GM21786 (cell line): ENCODE data around the gene SLC1A7.

ENCODE experiments used
- ATAC-seq: cut with Tn5 transposase; IDR thresholded peaks from one replicate; pipeline ENCODE4 v1.9.1; 2021; ENCODE audit not compliant: unreplicated experiment

The SLC1A7 gene

DNA sequence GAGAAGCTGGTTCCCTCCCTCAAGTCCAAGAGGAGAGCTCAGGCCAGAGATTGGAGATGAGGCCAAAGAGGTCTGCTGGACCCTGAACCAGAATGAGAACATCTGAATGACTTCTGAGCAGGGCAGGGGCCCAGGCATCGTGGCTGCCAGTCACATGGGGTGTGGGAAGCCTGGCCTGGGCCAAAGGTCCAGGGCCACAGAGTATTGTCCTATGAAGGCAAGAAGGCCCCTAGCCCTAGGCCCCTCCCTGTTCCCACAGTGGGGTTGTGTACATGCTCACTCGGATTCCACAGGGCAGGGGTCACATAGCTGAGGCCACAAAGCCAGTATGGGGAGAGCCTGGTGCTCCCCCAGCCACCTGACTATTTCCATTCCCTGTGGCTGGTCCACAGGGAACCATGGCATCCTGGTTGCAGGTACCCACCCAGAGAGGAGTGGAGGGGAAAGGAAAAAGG lies 18.5 kb upstream of the SLC1A7 start:
- ATAC-seq, result no peak

DNA sequence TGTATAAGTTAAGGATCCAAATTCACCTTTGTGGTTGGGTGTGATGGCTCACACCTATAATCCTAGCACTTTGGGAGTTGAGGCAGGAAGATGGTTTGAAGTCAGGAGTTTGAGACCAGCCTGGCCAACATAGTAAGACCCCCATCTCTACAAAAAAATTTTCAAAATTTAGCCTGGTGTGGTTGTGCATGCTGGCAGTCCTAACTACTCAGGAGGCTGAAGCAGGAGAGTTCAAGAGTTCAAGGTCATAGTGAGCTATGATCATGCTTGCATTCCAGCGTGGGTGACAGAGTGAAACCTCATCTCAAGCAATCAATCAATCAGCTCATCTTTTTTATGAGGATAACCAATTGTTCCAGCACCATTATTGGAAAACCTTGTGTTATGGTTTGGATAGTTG lies 16.5 kb upstream of the SLC1A7 start:
- ATAC-seq, result no peak

GRCh38 chr1:53156783-53157182 lies 14.3 kb upstream of the SLC1A7 start:
- no peak for ATAC-seq

DNA sequence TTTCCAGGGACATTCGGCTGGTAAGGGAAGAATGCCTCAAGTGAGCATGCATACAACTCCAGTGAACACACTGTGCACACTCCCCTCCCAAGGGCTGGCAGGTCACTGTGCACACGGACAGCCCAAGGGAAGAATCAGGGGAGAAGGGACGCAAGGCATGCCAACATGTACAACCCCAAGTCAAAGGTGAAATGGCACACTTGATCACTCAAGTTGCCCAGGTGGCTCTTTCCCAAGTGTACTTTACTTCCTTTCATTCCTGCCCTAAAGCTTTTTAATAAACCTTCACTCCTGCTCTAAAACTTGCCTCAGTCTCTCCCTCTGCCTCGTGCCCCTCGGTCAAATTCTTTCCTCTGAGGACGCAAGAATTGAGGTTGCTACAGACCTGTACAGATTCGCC lies 13.5 kb upstream of the SLC1A7 start:
- no peak for ATAC-seq

DNA sequence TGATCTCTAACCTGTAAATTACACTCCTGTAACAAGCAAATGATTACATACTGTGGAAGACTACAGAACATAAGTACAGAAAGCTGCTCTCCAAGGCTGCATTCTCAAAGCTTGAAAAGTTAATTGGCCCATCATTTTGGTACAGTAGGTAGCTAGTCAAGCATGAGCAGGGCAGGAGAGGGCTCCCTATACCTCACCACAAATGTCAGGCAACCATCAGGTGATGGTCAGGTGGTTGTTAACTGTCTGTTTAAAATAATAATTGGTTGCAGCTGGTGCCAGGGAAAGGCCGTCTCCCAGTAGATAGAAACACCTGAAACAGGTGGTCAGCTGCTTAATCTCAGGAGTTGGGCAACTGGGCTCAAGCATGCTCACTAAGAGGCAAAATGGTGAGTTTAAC lies 13.1 kb upstream of the SLC1A7 start:
- ATAC-seq, result no peak

DNA sequence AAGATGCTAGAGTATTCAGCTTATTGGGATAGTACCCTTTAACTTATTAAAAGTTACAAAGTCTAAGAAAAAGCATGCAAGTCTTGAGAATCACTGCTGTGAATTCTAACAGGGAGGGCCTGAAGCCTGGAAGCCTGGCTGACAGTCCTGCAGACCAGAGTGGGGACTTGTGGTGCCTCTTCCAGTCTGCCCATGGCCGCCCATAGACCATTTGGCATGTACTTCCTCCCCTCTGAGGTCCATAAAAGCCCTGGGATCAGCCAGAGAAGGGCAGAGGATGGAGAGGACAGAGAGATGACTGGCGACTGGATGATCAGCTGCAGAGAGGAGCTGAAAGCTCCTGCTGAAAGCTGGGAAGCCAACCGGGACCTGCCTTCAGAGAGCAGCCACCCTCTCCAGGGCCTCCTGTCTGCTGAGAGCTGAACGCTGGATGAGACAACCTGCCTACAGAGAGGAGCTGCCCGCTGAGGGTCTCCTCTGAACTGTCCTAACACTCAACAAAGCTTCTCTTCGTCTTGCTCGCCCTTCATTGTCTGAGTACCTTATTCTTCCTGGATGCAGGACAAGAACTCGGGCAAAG lies 12.5 kb upstream of the SLC1A7 start:
- no peak for ATAC-seq

DNA sequence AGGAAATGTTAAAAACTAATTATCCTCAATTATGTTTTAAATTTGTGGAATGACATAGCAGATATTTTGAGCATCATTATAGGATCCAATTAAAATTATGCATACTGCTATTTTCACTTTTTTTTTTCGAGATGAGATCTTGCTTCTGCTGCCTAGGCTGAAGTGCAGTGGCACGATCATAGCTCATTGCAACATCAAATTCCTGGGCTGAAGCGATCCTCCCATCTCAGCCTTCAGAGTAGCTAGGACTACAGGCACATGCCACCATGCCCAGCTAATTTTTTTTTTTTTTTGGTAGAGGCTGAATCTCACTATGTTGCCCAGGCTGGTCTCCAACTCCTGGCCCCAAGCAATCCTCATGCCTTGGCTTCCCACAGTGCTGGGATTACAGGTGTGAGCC lies 11.3 kb upstream of the SLC1A7 start:
- no peak for ATAC-seq

- no peak for ATAC-seq
Observed at GRCh38 chr1:53148123-53148522, 5.7 kb upstream of the SLC1A7 start.

DNA sequence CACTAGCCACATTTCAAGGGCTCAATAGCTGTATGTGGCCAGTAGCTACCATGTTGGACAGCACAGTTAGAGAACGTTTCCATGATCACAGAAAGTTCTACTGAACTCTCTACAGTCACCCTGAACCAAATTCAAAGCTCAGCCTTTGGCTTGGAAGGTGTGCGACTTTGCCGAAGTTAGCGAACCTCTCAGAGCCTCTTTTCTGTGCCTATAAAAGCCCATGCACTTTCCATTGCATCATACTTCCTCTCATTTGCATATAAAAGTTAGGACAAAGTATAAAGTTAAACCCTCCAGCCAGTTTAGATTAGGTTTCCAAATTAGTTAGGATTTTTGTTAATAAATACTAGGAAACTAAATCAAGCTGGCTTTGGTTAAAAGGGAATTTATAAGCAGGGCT lies 4.7 kb upstream of the SLC1A7 start:
- ATAC-seq, result no peak

GRCh38 chr1:53145942-53146708 lies 3.7 kb upstream of the SLC1A7 start:
- ATAC-seq, result no peak

DNA sequence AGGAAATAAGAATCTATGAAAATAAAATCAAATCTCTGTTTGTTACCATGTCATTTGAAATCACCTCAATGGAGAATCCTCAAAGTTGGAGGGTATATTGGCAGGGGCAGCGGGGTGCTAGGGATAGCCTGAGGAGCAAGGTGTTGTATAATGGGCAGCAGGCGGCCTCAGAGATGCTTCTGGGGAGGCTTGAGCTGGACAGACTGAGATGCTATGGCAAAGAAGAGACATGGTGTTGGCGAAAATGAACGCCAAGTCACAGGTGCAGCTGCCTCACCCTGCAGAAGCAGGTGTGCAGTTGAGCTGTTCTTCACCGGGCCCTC lies 3.1 kb upstream of the SLC1A7 start:
- no peak for ATAC-seq

DNA sequence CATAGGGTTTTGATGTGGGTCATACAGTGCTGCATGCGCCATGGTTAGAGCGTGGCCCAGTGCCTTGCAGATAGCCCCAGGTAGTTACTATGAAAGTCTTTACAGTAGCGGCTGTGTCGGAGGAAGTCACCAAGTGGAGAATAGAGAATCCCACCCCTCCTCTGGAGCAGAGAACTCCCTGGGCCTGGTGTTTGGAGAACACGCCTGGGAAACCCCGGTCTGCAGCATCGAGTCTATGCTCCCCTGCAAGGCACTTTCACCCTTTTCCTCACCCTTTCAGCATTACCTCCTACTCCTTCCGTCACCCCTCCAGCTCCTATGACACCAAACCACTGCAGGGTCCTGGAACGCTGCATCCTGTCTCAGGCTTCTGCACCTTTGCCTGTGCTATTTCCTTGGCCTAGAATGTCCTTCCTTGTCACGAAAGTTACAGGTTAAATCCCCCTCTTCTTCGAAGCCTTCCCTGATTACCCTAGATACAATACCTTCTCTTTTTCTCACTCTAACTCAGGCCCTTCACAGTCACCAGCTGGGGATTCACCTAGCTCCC lies 2.7 kb upstream of the SLC1A7 start:
- no peak for ATAC-seq

GRCh38 chr1:53144201-53144600 lies 1.8 kb upstream of the SLC1A7 start:
- ATAC-seq, result no peak

GRCh38 chr1:53143527-53143926 lies 1.1 kb upstream of the SLC1A7 start:
- no peak for ATAC-seq

DNA sequence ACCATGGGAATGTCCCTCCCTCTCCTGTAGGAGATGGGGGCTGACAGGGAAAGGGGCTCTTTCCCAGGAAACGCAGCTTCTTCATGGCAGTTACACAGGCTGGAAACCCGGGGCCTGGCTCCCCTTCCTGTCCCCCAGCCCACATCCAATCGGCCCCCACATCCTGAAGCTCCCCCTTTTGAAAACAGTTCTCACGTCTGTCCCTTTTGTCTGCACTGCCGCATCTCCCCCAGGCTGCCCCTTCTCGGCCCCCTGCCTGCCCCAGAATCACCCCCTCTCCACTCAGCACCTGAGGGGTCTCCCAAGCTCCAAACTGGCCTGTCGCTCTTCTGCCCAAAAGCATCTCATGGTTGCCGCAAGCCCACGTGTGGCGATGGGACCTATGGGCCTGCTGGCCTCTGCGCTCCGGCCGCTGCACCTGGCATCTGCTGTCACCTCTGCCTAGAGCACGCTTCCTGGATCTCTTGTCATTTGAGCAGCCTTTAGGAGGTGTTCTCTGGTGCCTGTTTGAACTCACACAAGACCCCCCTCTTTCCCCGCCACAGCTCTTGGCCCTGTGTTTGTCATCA lies 867 bp downstream of the SLC1A7 start:
- ATAC-seq, result no peak

GRCh38 chr1:53140451-53140850 lies 2.0 kb downstream of the SLC1A7 start:
- no peak for ATAC-seq

GRCh38 chr1:53139951-53140361 lies 2.5 kb downstream of the SLC1A7 start:
- ATAC-seq, result no peak

GRCh38 chr1:53138991-53139884 lies 3.2 kb downstream of the SLC1A7 start:
- no peak for ATAC-seq

GRCh38 chr1:53137729-53138128 lies 4.7 kb downstream of the SLC1A7 start:
- ATAC-seq, result no peak

- no peak for ATAC-seq
Observed at GRCh38 chr1:53135735-53136114, 6.7 kb downstream of the SLC1A7 start.

- ATAC-seq, result no peak
Observed at GRCh38 chr1:53134961-53135734, 7.3 kb downstream of the SLC1A7 start.
